HFF-Myc (cell line): Measurements from ENCODE around the gene TMEM163.
"Not testable (repeated sequence)": the region's sequence is repeated elsewhere in the genome, so short reads cannot be mapped to it uniquely, and the experiment has no call there.

Experiments used
- DNase-seq: peaks from one replicate; pipeline ENCODE4 v3.0.0-alpha.2; 2011; ENCODE audit warnings: low read depth; ENCODE audit errors: extremely low read depth
- H3K4me3 ChIP-seq: replicated peaks from 2 replicates; pipeline ENCODE4 v1.5.1; 2011; ENCODE audit warnings: low read depth, mild to moderate bottlenecking, control low read depth, low read length
- TF ChIP-seq, protein P1 (sequence below): IDR thresholded peaks from 2 replicates; pipeline ENCODE4 v1.5.1; 2012; ENCODE audit warnings: mild to moderate bottlenecking, low read depth, low read length, control low read depth; ENCODE audit errors: missing control alignments

The TMEM163 gene

DNA sequence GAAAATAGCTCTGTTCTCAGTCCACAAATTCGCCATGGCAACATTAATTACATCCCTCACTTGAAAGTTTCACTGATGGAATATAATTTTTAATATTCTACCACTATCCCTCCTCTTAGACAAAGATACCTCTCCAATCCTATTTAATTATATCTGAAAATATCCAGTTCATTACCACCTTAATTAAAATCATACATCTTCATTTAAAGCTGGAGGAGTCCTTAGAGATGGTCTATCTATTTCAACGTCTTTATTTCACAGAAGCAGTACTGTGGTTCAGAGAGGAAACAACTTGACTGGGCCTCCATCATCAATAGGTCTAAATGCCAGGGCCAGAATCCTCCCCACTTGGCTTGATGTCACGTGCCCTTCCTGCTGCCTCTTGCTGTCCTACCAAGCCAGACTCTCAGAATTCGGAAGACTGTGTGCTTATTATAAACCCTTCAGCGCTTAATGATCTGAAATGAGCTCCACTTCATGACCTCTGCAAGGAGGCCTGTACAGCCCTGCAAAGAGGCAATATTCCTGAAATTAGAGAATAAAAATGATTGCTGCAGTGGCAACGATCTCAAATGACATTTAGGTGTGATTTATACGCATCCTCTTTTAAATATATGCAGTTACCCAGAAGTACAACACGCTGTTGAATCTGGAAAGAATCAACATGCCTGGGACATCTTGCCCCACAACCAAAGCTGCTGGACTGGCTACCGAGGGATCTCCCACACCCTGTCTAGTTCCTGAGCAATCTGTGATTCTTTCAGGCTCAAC, 146.3 kb downstream of the TMEM163 start:
- no peak for DNase-seq
- TF ChIP-seq, protein P1, sequence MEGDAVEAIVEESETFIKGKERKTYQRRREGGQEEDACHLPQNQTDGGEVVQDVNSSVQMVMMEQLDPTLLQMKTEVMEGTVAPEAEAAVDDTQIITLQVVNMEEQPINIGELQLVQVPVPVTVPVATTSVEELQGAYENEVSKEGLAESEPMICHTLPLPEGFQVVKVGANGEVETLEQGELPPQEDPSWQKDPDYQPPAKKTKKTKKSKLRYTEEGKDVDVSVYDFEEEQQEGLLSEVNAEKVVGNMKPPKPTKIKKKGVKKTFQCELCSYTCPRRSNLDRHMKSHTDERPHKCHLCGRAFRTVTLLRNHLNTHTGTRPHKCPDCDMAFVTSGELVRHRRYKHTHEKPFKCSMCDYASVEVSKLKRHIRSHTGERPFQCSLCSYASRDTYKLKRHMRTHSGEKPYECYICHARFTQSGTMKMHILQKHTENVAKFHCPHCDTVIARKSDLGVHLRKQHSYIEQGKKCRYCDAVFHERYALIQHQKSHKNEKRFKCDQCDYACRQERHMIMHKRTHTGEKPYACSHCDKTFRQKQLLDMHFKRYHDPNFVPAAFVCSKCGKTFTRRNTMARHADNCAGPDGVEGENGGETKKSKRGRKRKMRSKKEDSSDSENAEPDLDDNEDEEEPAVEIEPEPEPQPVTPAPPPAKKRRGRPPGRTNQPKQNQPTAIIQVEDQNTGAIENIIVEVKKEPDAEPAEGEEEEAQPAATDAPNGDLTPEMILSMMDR = no peak
- no peak overlapping the region for H3K4me3 ChIP-seq

DNA sequence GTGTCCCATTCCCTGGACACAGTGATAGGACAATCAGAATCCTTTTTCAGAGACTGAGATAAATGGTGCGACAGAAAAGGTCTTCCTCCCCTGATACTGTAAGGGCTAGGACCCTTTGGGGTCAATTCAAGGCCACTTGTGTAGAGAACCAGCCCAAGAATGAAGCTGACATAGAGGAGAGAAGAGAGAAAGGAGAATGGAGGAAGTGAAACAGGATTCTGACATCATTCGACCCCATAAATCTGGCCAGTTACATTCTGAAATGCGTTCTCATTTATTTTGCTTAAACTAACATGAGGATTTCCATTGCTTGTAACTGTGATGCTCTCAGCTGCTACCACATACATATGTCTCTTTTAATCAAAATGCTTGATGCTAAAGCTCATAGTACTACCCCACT, 148.1 kb downstream of the TMEM163 start:
- DNase-seq = no peak
- TF ChIP-seq, protein P1 = no peak
- H3K4me3 ChIP-seq = no peak overlapping the region

DNA sequence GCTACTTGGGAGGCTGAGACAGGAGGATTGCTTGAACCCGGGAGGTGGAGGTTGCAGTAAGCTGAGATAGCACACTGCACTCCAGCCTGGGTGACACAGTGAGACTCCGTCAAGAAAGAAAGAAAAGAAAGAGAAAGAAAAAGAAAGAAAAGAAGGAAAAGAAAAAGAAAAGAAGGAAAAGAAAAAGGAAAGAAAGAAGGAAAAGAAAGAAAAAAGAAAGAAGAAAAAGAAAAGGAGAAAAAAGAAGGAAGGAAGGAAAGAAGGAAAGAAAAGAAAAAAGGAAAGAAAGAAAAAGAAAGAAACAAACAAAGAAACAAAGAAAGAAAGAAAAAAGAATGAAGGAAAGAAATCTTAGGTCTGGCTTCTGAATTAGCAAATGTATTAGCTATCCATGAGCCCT, 150.4 kb downstream of the TMEM163 start:
- TF ChIP-seq, protein P1 = no peak
- H3K4me3 ChIP-seq = no peak overlapping the region
- DNase-seq = no peak

DNA sequence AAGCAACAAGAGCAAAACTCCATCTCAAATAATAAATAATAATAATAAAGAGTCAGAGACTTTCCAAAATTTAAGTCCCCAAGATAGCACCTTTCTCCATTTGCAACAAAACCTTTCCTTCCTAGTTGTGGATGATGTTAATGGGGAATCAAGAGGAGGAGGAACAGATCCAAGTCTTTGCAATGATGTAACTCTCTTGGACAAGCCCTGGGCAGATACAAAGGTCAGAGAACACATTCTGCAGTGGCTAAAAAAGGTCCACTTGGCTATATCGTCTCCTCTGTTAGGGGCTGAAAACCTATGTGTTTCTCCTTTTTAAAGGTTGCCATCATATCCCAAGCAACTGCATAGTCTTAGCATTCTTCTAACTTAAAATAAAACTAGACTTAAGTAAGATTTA, 151.1 kb downstream of the TMEM163 start:
- no peak overlapping the region for H3K4me3 ChIP-seq
- DNase-seq = no peak
- TF ChIP-seq, protein P1 = no peak

DNA sequence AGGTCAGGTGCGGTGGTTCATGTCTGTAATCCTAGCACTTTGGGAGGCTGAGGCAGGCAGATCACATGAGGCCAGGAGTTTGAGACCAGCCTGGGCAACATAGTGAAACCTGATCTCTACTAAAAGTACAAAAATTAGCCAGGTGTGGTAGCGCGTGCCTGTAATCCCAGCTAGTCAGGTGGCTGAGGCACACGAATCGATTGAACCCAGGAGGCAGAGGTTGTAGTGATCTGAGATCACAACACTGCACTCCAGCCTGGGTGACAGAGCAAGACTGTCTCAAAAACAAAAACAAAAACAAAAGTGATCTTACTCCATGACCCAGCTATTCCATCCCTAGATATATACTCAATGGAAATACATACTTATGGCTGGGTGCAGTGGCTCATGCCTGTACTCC, 153.8 kb downstream of the TMEM163 start:
- not testable (repeated sequence) for DNase-seq, H3K4me3 ChIP-seq

DNA sequence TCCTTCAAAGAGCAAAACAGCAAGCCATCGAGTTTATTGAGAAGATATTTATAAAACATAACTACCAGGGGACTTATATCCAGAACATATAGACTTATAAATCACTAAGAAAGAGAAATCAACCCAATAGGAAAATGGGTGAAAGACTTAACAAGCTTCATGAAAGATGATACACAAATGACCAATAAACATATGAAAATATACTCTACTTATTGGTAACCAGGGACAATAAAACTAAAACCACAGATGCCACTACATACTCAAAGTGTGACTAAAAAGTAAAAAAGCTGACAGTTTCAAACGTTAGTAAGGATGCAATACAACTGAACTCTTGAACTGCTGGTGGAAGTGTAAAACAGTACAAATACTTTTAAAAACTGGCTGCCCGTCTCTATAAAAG, 154.3 kb downstream of the TMEM163 start:
- H3K4me3 ChIP-seq = no peak overlapping the region
- TF ChIP-seq, protein P1 = no peak
- no peak for DNase-seq

DNA sequence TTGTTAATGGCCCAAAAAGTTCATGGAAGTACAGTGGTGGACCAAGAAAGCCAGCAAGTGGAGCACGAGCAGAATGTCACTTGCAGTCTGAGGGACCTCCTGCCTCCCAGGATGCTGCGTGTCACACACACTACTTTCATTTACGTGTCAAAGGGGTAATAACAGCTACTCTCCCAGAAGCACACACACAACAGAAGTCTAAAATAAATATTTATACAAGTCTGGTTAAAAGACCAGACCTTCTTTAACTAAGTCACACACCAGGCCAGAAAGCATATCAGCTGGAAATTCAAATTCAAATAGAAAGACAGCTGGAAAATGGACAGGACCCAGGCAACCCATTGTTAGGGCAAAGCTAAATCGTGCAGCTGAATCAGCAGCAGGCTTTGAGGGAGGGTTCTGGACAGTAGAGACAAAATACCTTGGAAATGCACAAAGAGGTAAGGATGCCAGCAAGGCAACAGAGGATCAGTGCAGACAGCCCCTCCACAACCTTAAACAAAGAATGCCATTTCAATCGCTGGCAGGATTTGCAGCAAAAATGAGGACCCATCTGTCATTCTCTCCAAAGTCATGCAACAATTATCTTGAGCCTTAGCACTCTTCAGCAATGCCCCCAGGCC, 160.5 kb downstream of the TMEM163 start:
- no peak overlapping the region for H3K4me3 ChIP-seq
- no peak for DNase-seq
- TF ChIP-seq, protein P1 = no peak
